SK-N-SH (cell line): ENCODE measurements around the gene PIN1. TPM values are rescaled to one million over a fixed set of nuclear protein-coding genes. Genes with fewer than 3 reads are reported as not detected.
A peak's percentile ranks its signal among the peaks of the same experiment; 100 is the strongest.

Source experiments
- CTCF ChIA-PET: fragments of 300-600, 350-600 bp; formaldehyde crosslinking; extraction: SDS; loops from one replicate; lab custom pipeline; 2021; lab: Yijun Ruan, JAX
- POLR2A ChIA-PET: fragments of 350-600 bp; sonication (Branson Sonifier 250); formaldehyde crosslinking; extraction: SDS; loops from one replicate; lab custom pipeline; 2020; ENCODE audit warnings: antibody characterized with exemption, inconsistent platforms; lab: Yijun Ruan, JAX
- DNase-seq: peaks from one replicate; pipeline ENCODE4 v3.0.0; 2012
- H2AFZ ChIP-seq: fragments of 200-600 bp; sonication (generic); 2 replicates; pipeline ENCODE4 v1.8.1; 2016; ENCODE audit warnings: antibody characterized with exemption, mild to moderate bottlenecking, low read depth
- H3F3A ChIP-seq: fragments of 200-600 bp; sonication (generic); replicated peaks from 2 replicates; pipeline ENCODE3; 2016; ENCODE audit warnings: antibody characterized with exemption, mild to moderate bottlenecking; ENCODE audit not compliant: insufficient read depth
- H3K27ac ChIP-seq, 2 experiments: fragments of 200-500 bp in 1 of 2; fragments of 200-600 bp in 1 of 2; sonication (Bioruptor generic) in 1 of 2; sonication (generic), shearing (Covaris generic) in 1 of 2; 2 replicates each; pipeline versions ENCODE4 v1.5.1 to v1.6.1; 2014 to 2016; ENCODE audit warnings: low read depth in 2 of 2, inconsistent platforms in 1 of 2, low read length in 1 of 2, mild to moderate bottlenecking in 1 of 2, mixed read lengths in 1 of 2
- H3K27me3 ChIP-seq: fragments of 200-600 bp; sonication (generic), shearing (Covaris generic); 2 replicates; pipeline ENCODE4 v1.6.1; 2016; ENCODE audit warnings: mixed run types; ENCODE audit not compliant: insufficient read depth
- H3K36me3 ChIP-seq, 2 experiments: fragments of 200-500 bp in 1 of 2; fragments of 200-600 bp in 1 of 2; sonication (Bioruptor generic) in 1 of 2; sonication (generic) in 1 of 2; replicated peaks in 1 of 2; 2 replicates each; pipeline versions ENCODE3 to v1.5.1; 2014 to 2016; ENCODE audit warnings: low read length in 1 of 2, mild to moderate bottlenecking in 1 of 2; ENCODE audit not compliant: insufficient read depth in 2 of 2, control insufficient read depth in 1 of 2
- H3K4me1 ChIP-seq, 2 experiments: fragments of 200-500 bp in 1 of 2; fragments of 200-600 bp in 1 of 2; sonication (Bioruptor generic) in 1 of 2; sonication (generic), shearing (Covaris generic) in 1 of 2; 2 replicates each; pipeline versions ENCODE4 v1.5.1 to v1.6.1; 2014 to 2016; ENCODE audit warnings: low read depth in 1 of 2, low read length in 1 of 2, mixed run types in 1 of 2; ENCODE audit not compliant: insufficient read depth in 2 of 2, control insufficient read depth in 1 of 2
- H3K4me2 ChIP-seq: fragments of 200-600 bp; sonication (generic), shearing (Covaris generic); 2 replicates; pipeline ENCODE4 v1.6.1; 2017; ENCODE audit warnings: mixed run types
- H3K4me3 ChIP-seq, 2 experiments: fragments of 200-500 bp in 1 of 2; fragments of 200-600 bp in 1 of 2; sonication (Bioruptor generic) in 1 of 2; sonication (generic), shearing (Covaris generic) in 1 of 2; 2 replicates each; pipeline versions ENCODE4 v1.5.1 to v1.8.1; 2014 to 2016; ENCODE audit warnings: low read depth in 2 of 2, inconsistent platforms in 1 of 2, low read length in 1 of 2, mild to moderate bottlenecking in 1 of 2, mixed read lengths in 1 of 2, moderate library complexity in 1 of 2
- H3K79me2 ChIP-seq: fragments of 200-600 bp; sonication (generic); 2 replicates; pipeline ENCODE4 v1.8.1; 2017; ENCODE audit warnings: mild to moderate bottlenecking; ENCODE audit not compliant: insufficient read depth
- H3K9ac ChIP-seq: fragments of 200-600 bp; sonication (generic); 2 replicates; pipeline ENCODE4 v1.6.1; 2017; ENCODE audit warnings: mixed run types
- H3K9me2 ChIP-seq: fragments of 200-600 bp; sonication (generic); 2 replicates; pipeline ENCODE4 v1.6.1; 2017; ENCODE audit warnings: mixed run types
- H3K9me3 ChIP-seq: fragments of 200-600 bp; sonication (generic); 2 replicates; pipeline ENCODE4 v1.6.1; 2017; ENCODE audit warnings: mixed run types, mild to moderate bottlenecking, moderate library complexity
- H4K20me1 ChIP-seq: fragments of 200-600 bp; sonication (generic); 2 replicates; pipeline ENCODE4 v1.6.1; 2017; ENCODE audit warnings: mild to moderate bottlenecking, mixed run types; ENCODE audit not compliant: insufficient read depth
- CHD2 ChIP-seq: fragments of 150-350 bp; IDR thresholded peaks from 2 replicates; pipeline ENCODE4 v1.6.1; 2018; ENCODE audit warnings: low read length; ENCODE audit not compliant: partially characterized antibody
- CTCF ChIP-seq: fragments of 200-600 bp; sonication (generic); IDR thresholded peaks from 2 replicates; pipeline ENCODE4 v1.6.1; 2017; ENCODE audit warnings: antibody characterized with exemption, mild to moderate bottlenecking, moderate library complexity
- EP300 ChIP-seq, 2 experiments: IDR thresholded peaks; 2 replicates each; pipeline versions ENCODE4 v1.4.0 to v1.6.1; 2012; ENCODE audit warnings: borderline replicate concordance in 1 of 2, low read depth in 1 of 2, low read length in 1 of 2
- EZH2phosphoT487 ChIP-seq: fragments of 200-600 bp; sonication (generic); IDR thresholded peaks from 2 replicates; pipeline ENCODE4 v1.6.1; 2017; ENCODE audit warnings: low read depth, mixed run types, mild to moderate bottlenecking, antibody characterized with exemption, moderate library complexity, borderline replicate concordance
- FOXJ3 ChIP-seq: sonication (generic); formaldehyde crosslinking; IDR thresholded peaks from 2 replicates; pipeline ENCODE4 v1.5.1; 2020; ENCODE audit warnings: mild to moderate bottlenecking, missing genetic modification reagents
- FOXM1 ChIP-seq: IDR thresholded peaks from 2 replicates; pipeline ENCODE4 v1.4.0; 2012; ENCODE audit warnings: low read depth, mild to moderate bottlenecking
- GATA2 ChIP-seq: sonication (generic); formaldehyde crosslinking; IDR thresholded peaks from 2 replicates; pipeline ENCODE4 v1.5.0; 2020; ENCODE audit warnings: mild to moderate bottlenecking, missing genetic modification reagents
- JUND ChIP-seq: IDR thresholded peaks from 2 replicates; pipeline ENCODE4 v1.4.0; 2012
- MAX ChIP-seq: IDR thresholded peaks from 2 replicates; pipeline ENCODE4 v1.4.0; 2012; ENCODE audit warnings: low read depth
- MEF2A ChIP-seq: IDR thresholded peaks from 2 replicates; pipeline ENCODE4 v1.4.0; 2012; ENCODE audit warnings: low read depth, borderline replicate concordance
- MXI1 ChIP-seq: IDR thresholded peaks from 2 replicates; pipeline ENCODE4 v1.6.1; 2012; ENCODE audit warnings: mild to moderate bottlenecking, low read depth, low read length, improper control_type of control experiment
- POLR2AphosphoS5 ChIP-seq: IDR thresholded peaks from 2 replicates; pipeline ENCODE4 v1.6.1; 2012; ENCODE audit warnings: low read depth, low read length
- RCOR1 ChIP-seq: fragments of 150-350 bp; IDR thresholded peaks from 2 replicates; pipeline ENCODE4 v1.6.1; 2017; ENCODE audit warnings: antibody characterized with exemption, low read length
- RXRA ChIP-seq: IDR thresholded peaks from 2 replicates; pipeline ENCODE4 v1.4.0; 2012; ENCODE audit warnings: low read depth, mild to moderate bottlenecking, borderline replicate concordance
- SMC3 ChIP-seq: IDR thresholded peaks from 2 replicates; pipeline ENCODE4 v1.6.1; 2012; ENCODE audit warnings: low read depth, low read length, improper control_type of control experiment
- USF1 ChIP-seq: IDR thresholded peaks from 2 replicates; pipeline ENCODE4 v1.4.0; 2012; ENCODE audit warnings: low read depth, borderline replicate concordance
- USF2 ChIP-seq: fragments of 150-350 bp; IDR thresholded peaks from 2 replicates; pipeline ENCODE4 v1.6.1; 2017; ENCODE audit warnings: antibody characterized with exemption, low read length, low read depth, borderline replicate concordance
- YY1 ChIP-seq: IDR thresholded peaks from 2 replicates; pipeline ENCODE4 v1.4.0; 2012; ENCODE audit warnings: low read depth, mild to moderate bottlenecking
- WGBS: methylation state at CpG from one replicate; pipeline ENCODE4 v1.1.6; 2017; ENCODE audit warnings: low lambda C conversion rate; 5-methylcytosine and 5-hydroxymethylcytosine counted together
- polyA plus RNA-seq, 3 experiments: library from polyadenylated mRNA; depleted of rRNA; stranded (reverse); fragments of >200 nt; gene quantifications; 2 replicates each; pipeline ENCODE4 v1.2.3, GENCODE V29; 2012

Gene PIN1
- polyA plus RNA-seq, 1 of the 3 experiments (the other 2 are of a cell fraction), result 148 TPM

- TF ChIP-seq USF2, result no peak
- TF ChIP-seq CTCF, result peak; percentile 44
- TF ChIP-seq FOXM1, result no peak
- TF ChIP-seq FOXJ3 (CRISPR knock-in tag), result no peak
- TF ChIP-seq JUND, result no peak
- peak; percentile 99 for TF ChIP-seq MXI1
- no peak for TF ChIP-seq EZH2phosphoT487
- TF ChIP-seq SMC3, result no peak
- TF ChIP-seq GATA2 (CRISPR knock-in tag), result no peak
- TF ChIP-seq USF1, result no peak
Measured at GRCh38 chr19:9834726-9835506, at the start of gene PIN1 (continued).

GRCh38 chr19:9785367-9786331 is 49.5 kb upstream of the PIN1 start:
- H3K79me2 ChIP-seq, result no peaks in the 10 kb centered on the region
- peak overlapping the region; percentile 89 to 94 for H3K27ac ChIP-seq
- peak overlapping the region; percentile 99 for H2AFZ ChIP-seq
- no peaks in the 10 kb centered on the region for H3K36me3 ChIP-seq
- 4% methylated on average over 50 of the region's 74 CpGs for WGBS
- no peaks in the 10 kb centered on the region for H3K9me3 ChIP-seq
- peak overlapping the region; percentile 62 to 93 for H3K4me3 ChIP-seq
- DNase-seq, result peak; percentile 96
- POLR2A ChIA-PET, result interaction anchor here (0.7 kb wide), 1 partner anchor 131 kb away, joined by 5 read pairs; no protein-coding TSS in a partner anchor
- CTCF ChIA-PET, result no interaction called here
- no peaks in the 10 kb centered on the region for H3K27me3 ChIP-seq
- H3K4me2 ChIP-seq, result peak overlapping the region; percentile 93
- no peaks in the 10 kb centered on the region for H4K20me1 ChIP-seq
- H3K9me2 ChIP-seq, result no peaks in the 10 kb centered on the region
- H3K4me1 ChIP-seq, result peaks cover 0 to 5% of the 10 kb centered on the region in 2 experiments; a peak in 1 of 4 replicates
- H3F3A ChIP-seq, result no peaks in the 10 kb centered on the region
- peak overlapping the region; percentile 89 for H3K9ac ChIP-seq
- no peak for TF ChIP-seq MEF2A
- TF ChIP-seq USF2, result no peak
- no peak for TF ChIP-seq FOXM1
- no peak for TF ChIP-seq JUND
- peak; percentile 74; the same call in 1 of the 2 replicates for TF ChIP-seq YY1
- 0 out of 2 replicates have a peak, but pooled peaks have one; percentile 3 for TF ChIP-seq RCOR1
- peak; percentile 36; the same call in 1 of the 2 replicates for TF ChIP-seq MAX
- peak; percentile 15 to 17; a peak in 2 of 4 replicates for TF ChIP-seq EP300 (IDR thresholded peaks at IDR 0.05; ENCODE audit: borderline replicate concordance in 1 of 2, low read depth in 1 of 2, low read length in 1 of 2)
- peak; percentile 80 for TF ChIP-seq POLR2AphosphoS5
- TF ChIP-seq CHD2, result peak; percentile 72
- TF ChIP-seq CTCF, result no peak
- TF ChIP-seq RXRA, result no peak
